ENCODE measurements around the gene CYP21A2.
"Not testable (repeated sequence)": the region's sequence is repeated elsewhere in the genome, so short reads cannot be mapped to it uniquely, and the experiment has no call there.

Gene CYP21A2

GRCh38 chr6:32055756-32056155, 17.5 kb downstream of the CYP21A2 start:
- DNase-seq: not testable (repeated sequence)

- DNase-seq: no peak
Observed at GRCh38 chr6:32056254-32056653, 18.0 kb downstream of the CYP21A2 start.

GRCh38 chr6:32057966-32058365, 19.8 kb downstream of the CYP21A2 start:
- DNase-seq: no peak

GRCh38 chr6:32058511-32058963, 20.3 kb downstream of the CYP21A2 start:
- DNase-seq: no peak

- no peak for DNase-seq
Observed at GRCh38 chr6:32060966-32061655, 22.9 kb downstream of the CYP21A2 start.

GRCh38 chr6:32064706-32065105, 26.5 kb downstream of the CYP21A2 start:
- no peak for DNase-seq

- DNase-seq: not testable (repeated sequence)
Observed at GRCh38 chr6:32067521-32067920, 29.3 kb downstream of the CYP21A2 start.

- not testable (repeated sequence) for DNase-seq
Observed at GRCh38 chr6:32068315-32068714, 30.1 kb downstream of the CYP21A2 start.

- DNase-seq: no peak
Observed at GRCh38 chr6:32068867-32069266, 30.7 kb downstream of the CYP21A2 start.

GRCh38 chr6:32069460-32069859, 31.2 kb downstream of the CYP21A2 start:
- no peak for DNase-seq

- no peak for DNase-seq
Observed at GRCh38 chr6:32069878-32070515, 31.8 kb downstream of the CYP21A2 start.

- no peak for DNase-seq
Observed at GRCh38 chr6:32070814-32071543, 32.8 kb downstream of the CYP21A2 start.

GRCh38 chr6:32073101-32073500, 34.9 kb downstream of the CYP21A2 start:
- no peak for DNase-seq

- DNase-seq: no peak
Observed at GRCh38 chr6:32073613-32074012, 35.4 kb downstream of the CYP21A2 start.

- DNase-seq: no peak
Observed at GRCh38 chr6:32074996-32075532, 36.8 kb downstream of the CYP21A2 start.

GRCh38 chr6:32075781-32076180, 37.6 kb downstream of the CYP21A2 start:
- DNase-seq: no peak

GRCh38 chr6:32076321-32076809, 38.1 kb downstream of the CYP21A2 start:
- no peak for DNase-seq

- no peak for DNase-seq
Observed at GRCh38 chr6:32079566-32080290, 41.5 kb downstream of the CYP21A2 start.

GRCh38 chr6:32081168-32081990, 43.2 kb downstream of the CYP21A2 start:
- no peak for DNase-seq

GRCh38 chr6:32082478-32082877, 44.3 kb downstream of the CYP21A2 start:
- no peak for DNase-seq

- DNase-seq: no peak
Observed at GRCh38 chr6:32082935-32083334, 44.7 kb downstream of the CYP21A2 start.

Data from NCI-H1436 treated with DMSO at 0.1 percent for 48 hours (cell line).